Hematopoietic multipotent progenitor cell treated with erythropoietin and hydrocortisone succinate and interleukin-3 and kit ligand, for 8 days (in vitro differentiated cells): ENCODE data around the gene OS9.
"Not testable (repeated sequence)": the region's sequence is repeated elsewhere in the genome, so short reads cannot be mapped to it uniquely, and the experiment has no call there.

Experiments
- DNase-seq: peaks from one replicate; pipeline ENCODE4 v3.0.0-alpha.2; 2015

Gene OS9

DNA sequence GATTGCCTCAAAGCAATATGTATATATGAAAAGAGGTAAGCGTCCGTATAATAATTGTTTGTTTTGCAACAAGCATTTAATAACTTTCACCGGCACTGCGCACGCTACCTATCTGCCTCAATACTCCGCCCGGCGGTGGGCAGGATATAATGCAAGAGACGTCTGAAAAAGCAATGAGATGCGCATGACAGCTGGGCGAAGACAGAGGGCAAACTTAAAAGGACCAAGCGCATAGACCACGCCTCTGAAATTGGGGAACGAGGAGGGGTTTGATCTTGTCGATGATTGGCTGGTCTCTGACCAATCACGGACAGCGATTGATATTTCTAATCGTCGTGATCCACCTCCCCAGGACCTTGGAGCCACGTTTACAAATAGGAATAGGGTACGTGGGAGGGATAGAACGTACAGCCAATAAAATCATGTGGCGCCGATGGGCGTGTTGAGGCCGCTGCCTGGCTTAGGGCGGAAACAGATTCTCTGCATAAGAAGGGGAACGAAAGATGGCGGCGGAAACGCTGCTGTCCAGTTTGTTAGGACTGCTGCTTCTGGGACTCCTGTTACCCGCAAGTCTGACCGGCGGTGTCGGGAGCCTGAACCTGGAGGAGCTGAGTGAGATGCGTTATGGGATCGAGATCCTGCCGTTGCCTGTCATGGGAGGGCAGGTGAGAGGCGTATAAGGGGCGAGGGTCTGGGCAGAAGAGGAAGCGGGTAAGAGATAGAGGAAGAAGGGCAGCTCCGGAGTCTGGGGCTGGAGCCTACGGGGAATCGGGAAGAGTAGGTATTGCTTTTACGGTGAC, at the start of gene OS9:
OS9 (plus strand) TSS at position 474 of the 800 bp plus-strand sequence; CDS start at position 504, 30 bp downstream.
- DNase-seq: peak; percentile 100

GRCh38 chr12:57645990-57646658, 47.8 kb upstream of the OS9 start:
- peak; percentile 23 for DNase-seq

DNA sequence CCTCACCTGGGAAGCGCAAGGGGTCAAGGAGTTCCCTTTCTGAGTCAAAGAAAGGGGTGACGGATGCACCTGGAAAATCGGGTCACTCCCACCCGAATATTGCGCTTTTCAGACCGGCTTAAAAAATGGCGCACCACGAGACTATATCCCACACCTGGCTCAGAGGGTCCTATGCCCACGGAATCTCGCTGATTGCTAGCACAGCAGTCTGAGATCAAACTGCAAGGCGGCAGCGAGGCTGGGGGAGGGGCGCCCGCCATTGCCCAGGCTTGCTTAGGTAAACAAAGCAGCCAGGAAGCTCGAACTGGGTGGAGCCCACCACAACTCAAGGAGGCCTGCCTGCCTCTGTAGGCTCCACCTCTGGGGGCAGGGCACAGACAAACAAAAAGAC, 47.3 kb upstream of the OS9 start:
- DNase-seq: not testable (repeated sequence)

- no peak for DNase-seq
These were observed 39.9 kb upstream of the OS9 start for GRCh38 chr12:57654042-57654441.

- no peak for DNase-seq
These were observed 38.2 kb upstream of the OS9 start for GRCh38 chr12:57655541-57656240.

GRCh38 chr12:57656408-57656807, 37.5 kb upstream of the OS9 start:
- not testable (repeated sequence) for DNase-seq

DNA sequence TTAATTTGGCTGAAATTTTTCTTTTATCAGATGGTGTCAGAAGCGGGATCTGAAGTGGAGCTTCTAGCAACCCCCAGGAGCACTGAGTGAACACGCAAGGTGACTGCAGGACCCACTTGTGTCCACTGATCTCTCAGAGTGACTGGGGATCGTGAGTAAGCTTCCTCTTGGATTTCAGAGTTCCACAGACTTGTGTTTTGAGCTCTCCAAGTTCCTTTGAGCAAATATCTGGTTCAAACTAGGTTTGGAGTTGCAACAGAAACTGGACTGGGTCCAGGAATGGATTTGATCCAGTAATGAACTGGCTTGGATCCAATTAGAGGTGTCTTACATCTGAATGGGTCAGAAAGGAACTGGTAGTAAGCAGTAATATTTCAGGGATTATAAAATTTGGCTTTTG, 36.2 kb upstream of the OS9 start:
- no peak for DNase-seq

DNA sequence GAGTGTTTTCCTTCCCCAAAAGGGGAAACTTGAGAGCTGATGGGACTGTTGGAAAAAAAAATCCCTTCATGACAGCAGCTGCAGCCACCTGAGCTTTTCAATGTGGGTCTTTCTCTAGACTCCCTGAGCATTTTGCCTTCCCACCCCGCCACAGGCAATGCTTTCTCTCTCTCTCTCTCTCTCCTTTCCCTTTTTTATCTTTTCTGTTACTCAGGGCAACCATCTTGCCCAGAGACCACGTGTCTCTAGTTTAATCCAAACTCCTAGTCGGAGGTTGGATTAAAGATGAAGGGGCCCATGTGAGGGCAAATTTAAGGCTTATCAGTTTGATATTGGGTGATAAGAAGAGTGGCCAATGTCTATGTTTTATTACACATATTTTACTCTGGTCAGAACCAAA, 35.0 kb upstream of the OS9 start:
- DNase-seq: no peak

DNA sequence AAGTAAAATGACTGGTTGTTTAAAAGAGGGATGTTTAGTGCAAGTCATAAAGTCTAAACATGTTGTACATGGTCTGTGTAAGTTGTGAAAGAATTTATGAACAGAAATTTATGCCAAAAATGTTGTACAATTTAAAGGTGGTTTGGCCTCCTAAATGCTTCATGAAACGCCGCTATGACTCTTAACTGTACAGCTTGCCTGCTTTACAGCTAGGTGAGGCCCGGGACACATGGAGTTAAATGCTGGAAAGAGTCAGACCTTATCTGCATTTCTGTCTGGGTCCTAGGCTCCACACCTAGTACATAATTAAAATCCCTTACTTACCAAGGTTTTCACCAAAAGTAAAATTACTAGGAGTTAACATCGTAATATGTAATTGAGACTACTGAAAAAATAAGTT, 32.6 kb upstream of the OS9 start:
- no peak for DNase-seq

- DNase-seq: not testable (repeated sequence)
These were observed 28.7 kb upstream of the OS9 start for GRCh38 chr12:57665066-57665820.

DNA sequence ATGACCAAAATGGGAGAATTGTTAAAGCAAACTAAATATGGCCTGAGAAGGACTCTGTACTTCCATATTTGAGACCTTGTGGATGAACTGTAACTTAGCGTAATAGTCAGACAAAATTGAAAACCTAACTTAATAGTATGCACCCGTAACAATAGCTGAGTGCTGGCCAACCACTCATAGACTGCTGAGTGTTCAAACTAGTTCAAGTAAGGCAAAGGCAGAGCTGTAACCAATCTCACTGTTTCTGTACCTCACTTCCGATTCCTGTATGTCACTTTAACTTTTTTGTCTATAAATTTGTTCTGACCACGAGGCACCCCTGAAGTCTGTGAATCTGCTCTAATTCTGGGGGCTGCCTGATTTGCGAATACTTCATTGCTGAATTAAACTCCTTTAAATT, 27.0 kb upstream of the OS9 start:
- DNase-seq: no peak

- DNase-seq: not testable (repeated sequence)
These were observed 24.2 kb upstream of the OS9 start for GRCh38 chr12:57669691-57670090.

DNA sequence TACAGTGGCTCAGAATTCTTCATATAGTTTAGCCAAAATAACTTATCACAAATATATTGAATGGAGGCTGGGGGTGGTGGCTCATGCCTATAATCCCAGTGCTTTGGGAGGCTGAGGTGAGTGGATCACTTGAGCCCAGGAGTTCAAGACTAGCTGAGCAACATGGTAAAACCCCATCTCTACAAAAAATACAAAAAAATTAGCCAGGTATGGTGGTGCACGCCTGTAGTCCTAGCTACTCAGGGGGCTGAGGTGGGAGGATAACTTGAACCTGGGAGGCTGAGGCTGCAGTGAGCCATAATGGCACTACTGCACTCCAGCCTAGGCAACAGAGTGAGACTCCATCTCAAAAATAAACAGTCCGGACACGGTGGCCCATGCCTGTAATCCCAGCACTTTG, 22.1 kb upstream of the OS9 start:
- DNase-seq: not testable (repeated sequence)

- no peak for DNase-seq
These were observed 21.1 kb upstream of the OS9 start for GRCh38 chr12:57672801-57673200.

DNA sequence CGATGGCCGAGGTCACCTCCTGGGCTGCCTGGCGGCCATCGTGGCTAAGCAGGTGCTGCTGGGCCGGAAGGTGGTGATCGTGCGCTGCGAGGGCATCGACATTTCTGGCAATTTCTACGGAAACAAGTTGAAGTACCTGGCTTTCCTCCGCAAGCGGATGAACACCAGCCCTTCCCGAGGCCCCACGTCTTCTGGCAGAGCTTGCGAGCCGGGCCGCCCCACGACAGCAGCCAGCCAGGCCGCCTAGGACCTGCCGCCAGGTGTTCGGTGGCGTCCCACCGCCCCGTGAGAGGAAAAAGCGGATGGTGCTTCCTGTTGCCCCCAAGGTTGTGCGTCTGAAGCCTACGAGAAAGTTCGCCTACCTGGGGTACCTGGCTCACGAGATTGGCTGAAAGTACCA, 19.2 kb upstream of the OS9 start:
- no peak for DNase-seq

DNA sequence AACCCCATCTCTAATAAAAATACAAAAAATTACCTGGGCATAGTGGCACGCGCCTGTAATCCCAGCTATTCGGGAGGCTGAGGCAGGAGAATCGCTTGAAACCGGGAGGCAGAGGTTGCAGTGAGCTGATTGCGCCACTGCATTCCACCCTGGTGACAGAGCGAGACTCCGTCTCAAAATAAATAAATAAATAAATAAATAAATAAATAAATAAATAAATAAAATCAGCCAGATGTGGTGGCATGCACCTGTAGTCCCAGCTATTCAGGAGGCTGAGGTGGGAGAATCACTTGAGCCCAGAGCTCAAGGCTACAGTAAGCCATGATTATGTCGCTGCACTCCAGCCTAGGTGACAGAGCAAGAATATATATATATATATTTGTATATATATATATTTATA, 16.0 kb upstream of the OS9 start:
- not testable (repeated sequence) for DNase-seq

GRCh38 chr12:57679697-57680096, 14.2 kb upstream of the OS9 start:
- DNase-seq: no peak

DNA sequence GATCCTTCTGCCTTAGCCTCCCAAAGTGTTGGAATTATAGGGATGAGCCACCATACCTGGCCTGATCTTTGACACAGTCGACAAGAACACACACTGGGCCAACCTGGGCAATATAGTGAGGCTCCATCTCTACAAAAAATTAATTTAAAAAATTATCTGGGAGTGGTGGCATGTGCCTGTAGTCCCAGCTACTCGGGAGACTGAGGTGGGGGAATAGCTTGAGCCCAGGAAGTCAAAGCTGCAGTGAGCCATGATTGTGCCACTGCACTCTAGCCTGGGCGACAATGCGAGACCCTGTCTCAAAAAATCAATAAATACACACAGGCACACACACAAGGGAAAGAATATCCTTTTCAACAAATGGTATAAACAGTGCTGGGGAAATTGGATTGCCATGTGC, 6.1 kb upstream of the OS9 start:
- DNase-seq: no peak

DNA sequence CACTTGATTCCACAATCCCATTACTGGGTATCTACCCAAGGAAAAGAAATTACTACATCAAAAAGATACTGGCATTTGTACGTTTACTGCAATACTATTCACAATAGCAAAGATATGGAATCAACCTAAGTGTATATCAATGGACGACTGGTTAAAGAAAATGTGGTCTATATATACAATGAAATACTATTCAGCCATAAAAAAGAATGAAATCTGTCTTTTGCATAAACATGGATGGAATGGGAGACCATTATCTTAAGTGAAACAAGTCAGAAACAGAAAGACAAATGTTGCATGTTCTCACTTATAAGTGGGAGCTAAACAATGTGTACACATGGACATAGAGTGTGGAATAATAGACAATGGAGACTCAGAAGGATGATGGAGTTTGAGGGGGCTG, 5.0 kb upstream of the OS9 start:
- DNase-seq: no peak

- DNase-seq: no peak
These were observed 1.4 kb upstream of the OS9 start for GRCh38 chr12:57692500-57692899.

- no peak for DNase-seq
These were observed 644 bp upstream of the OS9 start for GRCh38 chr12:57693317-57693658.

DNA sequence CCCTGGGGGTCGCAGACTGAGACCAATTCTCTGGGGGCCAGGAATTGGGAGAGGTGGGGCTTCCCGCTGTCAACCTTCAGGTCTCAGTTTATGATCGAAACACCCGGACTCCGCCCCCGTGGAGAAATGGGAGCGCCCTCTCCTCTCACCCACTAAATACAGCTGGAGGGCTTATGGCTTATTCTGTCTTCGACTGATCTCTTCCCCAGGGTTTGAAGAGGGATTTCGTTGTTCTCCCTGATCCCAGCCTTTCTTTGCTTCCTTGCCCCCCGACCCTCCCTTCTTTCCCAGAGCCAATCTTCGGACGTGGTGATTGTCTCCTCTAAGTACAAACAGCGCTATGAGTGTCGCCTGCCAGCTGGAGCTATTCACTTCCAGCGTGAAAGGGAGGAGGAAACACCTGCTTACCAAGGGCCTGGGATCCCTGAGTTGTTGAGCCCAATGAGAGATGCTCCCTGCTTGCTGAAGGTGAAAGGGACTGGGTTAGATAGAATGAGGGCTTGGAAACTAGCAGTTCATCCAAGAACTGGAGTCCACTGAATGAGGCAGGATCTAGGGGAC, 607 bp downstream of the OS9 start:
- DNase-seq: peak; percentile 30
